Measurements from ENCODE around the gene FOXD4. TPM values are rescaled to one million over a fixed set of nuclear protein-coding genes. Genes with fewer than 3 reads are reported as not detected.
"Not testable (repeated sequence)": the region's sequence is repeated elsewhere in the genome, so short reads cannot be mapped to it uniquely, and the experiment has no call there.

The FOXD4 gene
- total RNA-seq, 2 experiments from 2014 or later: not detected

GRCh38 chr9:86697-87096 lies 31.5 kb downstream of the FOXD4 start:
- H3K4me3 Mint-ChIP-seq; H3K27me3 Mint-ChIP-seq (ENCODE audit: low read depth); intact Hi-C loops (cut with micrococcal nuclease); H3K9me3 Mint-ChIP-seq; H3K4me1 Mint-ChIP-seq (ENCODE audit: low read depth); DNase-seq; H3K27ac Mint-ChIP-seq; H3K36me3 Mint-ChIP-seq (ENCODE audit: low read depth); CTCF ChIA-PET: not testable (repeated sequence)

- H3K27me3 Mint-ChIP-seq (ENCODE audit: low read depth); DNase-seq; intact Hi-C loops (cut with micrococcal nuclease); H3K4me3 Mint-ChIP-seq; H3K4me1 Mint-ChIP-seq (ENCODE audit: low read depth); H3K36me3 Mint-ChIP-seq (ENCODE audit: low read depth); CTCF ChIA-PET; H3K9me3 Mint-ChIP-seq; H3K27ac Mint-ChIP-seq: not testable (repeated sequence)
These were observed 35.1 kb downstream of the FOXD4 start for GRCh38 chr9:82932-83689.

GRCh38 chr9:78333-78732 lies 39.9 kb downstream of the FOXD4 start:
- H3K9me3 Mint-ChIP-seq; H3K4me3 Mint-ChIP-seq; DNase-seq; intact Hi-C loops (cut with micrococcal nuclease); H3K27ac Mint-ChIP-seq; CTCF ChIA-PET; H3K4me1 Mint-ChIP-seq (ENCODE audit: low read depth); H3K27me3 Mint-ChIP-seq (ENCODE audit: low read depth); H3K36me3 Mint-ChIP-seq (ENCODE audit: low read depth): not testable (repeated sequence)

GRCh38 chr9:76389-76788 lies 41.8 kb downstream of the FOXD4 start:
- H3K4me1 Mint-ChIP-seq (ENCODE audit: low read depth); H3K36me3 Mint-ChIP-seq (ENCODE audit: low read depth); H3K27ac Mint-ChIP-seq; H3K4me3 Mint-ChIP-seq; CTCF ChIA-PET; DNase-seq; H3K27me3 Mint-ChIP-seq (ENCODE audit: low read depth); intact Hi-C loops (cut with micrococcal nuclease); H3K9me3 Mint-ChIP-seq: not testable (repeated sequence)

- peak overlapping the region; percentile 73 for H3K4me3 Mint-ChIP-seq
- H3K27me3 Mint-ChIP-seq (ENCODE audit: low read depth); H3K36me3 Mint-ChIP-seq (ENCODE audit: low read depth); DNase-seq; H3K27ac Mint-ChIP-seq; H3K9me3 Mint-ChIP-seq; H3K4me1 Mint-ChIP-seq (ENCODE audit: low read depth); CTCF ChIA-PET; intact Hi-C loops (cut with micrococcal nuclease): not testable (repeated sequence)
These were observed 44.2 kb downstream of the FOXD4 start for GRCh38 chr9:73900-74525.

GRCh38 chr9:73076-73899 lies 44.9 kb downstream of the FOXD4 start:
- H3K27me3 Mint-ChIP-seq (ENCODE audit: low read depth); H3K36me3 Mint-ChIP-seq (ENCODE audit: low read depth); H3K27ac Mint-ChIP-seq; CTCF ChIA-PET; H3K9me3 Mint-ChIP-seq; H3K4me1 Mint-ChIP-seq (ENCODE audit: low read depth); intact Hi-C loops (cut with micrococcal nuclease): not testable (repeated sequence)
- peak; percentile 23 for DNase-seq
- peak overlapping the region; percentile 73 for H3K4me3 Mint-ChIP-seq

Other genes starting within 250 kb of the FOXD4 start
- gene WASHC1, start 89.0 kb downstream of the FOXD4 start, total RNA-seq: 10 to 100 TPM; 20.6 to 24.1 TPM
- gene ZNG1A, start 60.6 kb upstream of the FOXD4 start, total RNA-seq: 10 to 100 TPM; 27.9 to 31.4 TPM
- 100 to 1,000 TPM; 110 to 114 TPM for gene DOCK8, start 96.4 kb upstream of the FOXD4 start, total RNA-seq